Endothelial cell of umbilical vein (primary cell): ENCODE data around the gene GRHPR. TPM values are rescaled to one million over a fixed set of nuclear protein-coding genes. Genes with fewer than 3 reads are reported as not detected.

Experiments used
- BruUV-seq: library from RNA; stranded (reverse); fragments of 400-500 nt; replicated peaks from 2 replicates; lab custom pipeline; 2021; lab: Mats Ljungman, UMichigan
- CTCF ChIA-PET: fragments of 300-600, 350-600 bp; sonication (Branson Sonifier 250); formaldehyde crosslinking; loops from one replicate; lab custom pipeline; 2021; ENCODE audit warnings: antibody characterized with exemption, inconsistent platforms; lab: Charles Lee
- POLR2A ChIA-PET: fragments of 300-600, 350-600 bp; sonication (Branson Sonifier 250); formaldehyde crosslinking; loops from one replicate; lab custom pipeline; 2021; ENCODE audit warnings: antibody characterized with exemption, inconsistent platforms; lab: Charles Lee
- DNase-seq: peaks from one replicate; pipeline ENCODE4 v3.0.0-alpha.2; 2011; ENCODE audit warnings: low read depth, low spot score
- FAIRE-seq: peaks from 2 replicates; lab custom pipeline; 2011; peaks lifted over from hg19 to GRCh38; lab: Jason Lieb, UNC
- H2AFZ ChIP-seq: 2 replicates; pipeline ENCODE4 v1.6.0; 2012; ENCODE audit warnings: low read depth, low read length, control low read depth, inconsistent platforms
- H3K27ac ChIP-seq: 2 replicates; pipeline ENCODE4 v1.5.1; 2011; ENCODE audit warnings: low read depth, mild to moderate bottlenecking, control low read depth, low read length, moderate library complexity; ENCODE audit not compliant: insufficient read depth
- H3K27me3 ChIP-seq, 2 experiments: 2 replicates each; pipeline versions ENCODE4 v1.6.0 to v1.6.1; 2011; ENCODE audit warnings: low read length in 2 of 2, mixed read lengths in 1 of 2; ENCODE audit not compliant: control insufficient read depth in 2 of 2, insufficient read depth in 2 of 2
- H3K36me3 ChIP-seq, 2 experiments: 2 replicates in 1 of 2; 3 replicates in 1 of 2; pipeline ENCODE4 v1.5.1; 2011; ENCODE audit warnings: low read length in 2 of 2, mild to moderate bottlenecking in 1 of 2, moderate library complexity in 1 of 2; ENCODE audit not compliant: control insufficient read depth in 2 of 2, insufficient read depth in 2 of 2; ENCODE audit errors: extremely low read depth in 1 of 2
- H3K4me1 ChIP-seq: 3 replicates; pipeline ENCODE4 v1.5.1; 2011; ENCODE audit warnings: mild to moderate bottlenecking, low read length; ENCODE audit not compliant: control insufficient read depth, insufficient read depth; ENCODE audit errors: extremely low read depth
- H3K4me2 ChIP-seq: 2 replicates; pipeline ENCODE4 v1.6.1; 2011; ENCODE audit warnings: low read length, control low read depth, mixed read lengths; ENCODE audit not compliant: insufficient read depth
- H3K4me3 ChIP-seq, 3 experiments: fragments of 200-600 bp in 1 of 3; sonication (generic), shearing (Covaris generic) in 1 of 3; replicated peaks in 1 of 3; 2 replicates each; pipeline ENCODE4 v1.5.1; 2011 to 2016; ENCODE audit warnings: control low read depth in 3 of 3, low read length in 3 of 3, mild to moderate bottlenecking in 2 of 3, inconsistent platforms in 1 of 3, low read depth in 1 of 3, moderate library complexity in 1 of 3; ENCODE audit not compliant: insufficient read depth in 1 of 3
- H3K79me2 ChIP-seq: 2 replicates; pipeline ENCODE4 v1.6.0; 2012; ENCODE audit warnings: low read length, inconsistent platforms; ENCODE audit not compliant: control insufficient read depth, insufficient read depth
- H3K9ac ChIP-seq: replicated peaks from 2 replicates; pipeline ENCODE3; 2011; ENCODE audit warnings: low read length, control low read depth; ENCODE audit not compliant: insufficient read depth; ENCODE audit errors: extremely low read depth
- H3K9me1 ChIP-seq: replicated peaks from 3 replicates; pipeline ENCODE4 v1.6.0; 2011; ENCODE audit warnings: mild to moderate bottlenecking, low read length; ENCODE audit not compliant: control insufficient read depth, insufficient read depth; ENCODE audit errors: extremely low read depth
- H3K9me3 ChIP-seq: replicated peaks from 2 replicates; pipeline ENCODE4 v1.5.1; 2012; ENCODE audit warnings: low read length, inconsistent platforms; ENCODE audit not compliant: control insufficient read depth, insufficient read depth
- H4K20me1 ChIP-seq: replicated peaks from 2 replicates; pipeline ENCODE3; 2011; ENCODE audit warnings: mild to moderate bottlenecking, low read length; ENCODE audit not compliant: control insufficient read depth, insufficient read depth; ENCODE audit errors: extremely low read depth
- EZH2 ChIP-seq: IDR thresholded peaks from 2 replicates; pipeline ENCODE4 v1.6.1; 2012; ENCODE audit warnings: borderline replicate concordance, low read depth, mild to moderate bottlenecking, moderate library complexity, low read length, inconsistent platforms; ENCODE audit not compliant: severe bottlenecking
- FOS ChIP-seq: IDR thresholded peaks from 2 replicates; pipeline ENCODE4 v1.6.1; 2011; ENCODE audit warnings: mild to moderate bottlenecking, low read length, moderate library complexity, borderline replicate concordance; ENCODE audit not compliant: insufficient read depth
- GATA2 ChIP-seq: IDR thresholded peaks from 2 replicates; pipeline ENCODE4 v1.7.0; 2011; ENCODE audit warnings: low read depth, mild to moderate bottlenecking, moderate library complexity, mixed read lengths, low read length; ENCODE audit not compliant: insufficient read length, insufficient read depth
- JUN ChIP-seq: IDR thresholded peaks from 2 replicates; pipeline ENCODE4 v1.6.1; 2011; ENCODE audit warnings: borderline replicate concordance, low read depth; ENCODE audit not compliant: insufficient read length, insufficient read depth
- MYC ChIP-seq: IDR thresholded peaks from one replicate; pipeline ENCODE4 v1.6.1; 2011; ENCODE audit warnings: mild to moderate bottlenecking, low read depth, low read length
- POLR2A ChIP-seq: IDR thresholded peaks from 2 replicates; pipeline ENCODE4 v1.6.1; 2012; ENCODE audit warnings: low read depth, mild to moderate bottlenecking, control low read depth, low read length
- POLR2AphosphoS5 ChIP-seq: IDR thresholded peaks from 2 replicates; pipeline ENCODE4 v1.6.1; 2012; ENCODE audit warnings: low read depth, mild to moderate bottlenecking, control low read depth, low read length, moderate library complexity; ENCODE audit not compliant: insufficient read depth
- dilution Hi-C: fragments of 300-500 bp; cut with MboI; formaldehyde crosslinking; loops from one replicate; pipeline ENCODE4 v1.15.0; 2019; ENCODE audit warnings: low sequenced_read_pairs; ENCODE audit not compliant: extremely low pct_ligation_motif_present
- intact Hi-C: fragments of 100-400 bp; cut with micrococcal nuclease; formaldehyde crosslinking; loops from one replicate; pipeline ENCODE4 v1.10.0; 2022
- polyA plus RNA-seq, 4 experiments: library from polyadenylated mRNA; depleted of rRNA in 3 of 4; stranded (reverse) in 3 of 4; unstranded in 1 of 4; fragments of >200 nt; gene quantifications; 2 replicates each; pipeline versions ENCODE4 v1.2.1 to v1.2.3, GENCODE V29; 2011 to 2012; ENCODE audit warnings: missing spikeins in 1 of 4
- total RNA-seq: library from RNA; stranded (reverse); gene quantifications from 2 replicates; pipeline ENCODE4 v1.2.3, GENCODE V29; 2021
- TF ChIP-seq, protein P1 (sequence below), 2 donors: IDR thresholded peaks; 1 replicate in 1 of 2; 2 replicates in 1 of 2; pipeline ENCODE4 v1.5.1; 2011; ENCODE audit warnings: low read length in 2 of 2, mild to moderate bottlenecking in 2 of 2, moderate library complexity in 2 of 2, control low read depth in 1 of 2, inconsistent platforms in 1 of 2, low read depth in 1 of 2; ENCODE audit not compliant: insufficient read depth in 1 of 2; ENCODE audit errors: extremely low read depth in 1 of 2
- TF ChIP-seq, protein P2 (sequence below): IDR thresholded peaks from 2 replicates; pipeline ENCODE4 v1.6.1; 2011; ENCODE audit not compliant: insufficient read depth, insufficient read length

The GRHPR gene
- total and polyA plus RNA-seq, 2 donors (not counting 3 experiments of a cell fraction or from before 2014, with no cell fraction given), result 91.2 to 247 TPM

DNA sequence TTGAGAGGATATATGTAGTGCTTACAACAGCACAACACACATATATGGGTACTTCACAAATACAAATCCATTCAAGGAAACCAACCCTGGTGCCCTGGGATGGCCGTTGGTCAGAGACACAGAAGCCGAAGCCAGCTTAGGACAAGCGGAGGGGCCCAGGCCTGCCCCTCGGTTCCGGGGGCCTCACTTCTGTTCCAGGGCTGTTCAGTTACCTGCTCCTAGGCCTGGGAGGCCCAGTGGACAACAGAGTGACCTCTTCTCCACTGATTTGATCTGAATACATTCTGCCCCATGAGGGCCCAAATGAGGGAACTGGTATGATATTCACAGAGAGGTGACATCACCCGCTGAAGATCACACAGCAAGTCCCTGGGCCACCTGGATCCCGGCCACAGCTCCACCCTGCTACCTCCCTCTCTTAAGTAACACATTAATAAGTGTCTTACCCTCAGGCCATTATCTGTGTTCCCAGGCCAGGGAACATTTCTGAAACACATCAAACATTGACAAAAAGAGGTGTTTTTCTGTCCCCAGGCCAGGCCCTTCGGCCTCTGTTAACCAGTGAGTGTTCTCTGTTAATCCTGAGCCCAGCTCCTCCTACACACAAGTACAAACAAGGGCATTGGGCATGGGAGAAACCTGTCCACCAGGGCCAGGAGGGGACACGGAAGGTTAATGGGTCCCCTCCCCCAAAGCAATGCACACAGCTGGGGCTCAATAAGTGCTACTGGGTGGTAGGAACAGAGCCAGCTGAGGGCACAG is 4.5 kb upstream of the GRHPR start:
- intact Hi-C loops, result loop anchor here (10.0 kb wide), 1 partner anchor 87 kb away; no protein-coding TSS in a partner anchor
- Histone ChIP-seq H3K4me3 (no peak overlapping the region), H3K4me1 (peaks cover 5% of the 10 kb centered on the region), H3K27me3 (no peaks in the 10 kb centered on the region), H2AFZ (no peak overlapping the region), H3K9me1 (no peaks in the 10 kb centered on the region), H3K36me3 (no peaks in the 10 kb centered on the region), H3K9me3 (no peaks in the 10 kb centered on the region), H3K9ac (no peak overlapping the region), H3K79me2 (peaks cover 5% of the 10 kb centered on the region), H3K4me2 (no peak overlapping the region), H3K27ac (no peak overlapping the region), H4K20me1 (no peaks in the 10 kb centered on the region)
- BruUV-seq, result no TSS peak
- FAIRE-seq (no peak), DNase-seq (no peak)
- TF ChIP-seq JUN (no peak), GATA2 (no peak), POLR2AphosphoS5 (no peak), MYC (no peak), POLR2A (no peak), EZH2 (no peak), FOS (no peak)
- TF ChIP-seq, protein P1, sequence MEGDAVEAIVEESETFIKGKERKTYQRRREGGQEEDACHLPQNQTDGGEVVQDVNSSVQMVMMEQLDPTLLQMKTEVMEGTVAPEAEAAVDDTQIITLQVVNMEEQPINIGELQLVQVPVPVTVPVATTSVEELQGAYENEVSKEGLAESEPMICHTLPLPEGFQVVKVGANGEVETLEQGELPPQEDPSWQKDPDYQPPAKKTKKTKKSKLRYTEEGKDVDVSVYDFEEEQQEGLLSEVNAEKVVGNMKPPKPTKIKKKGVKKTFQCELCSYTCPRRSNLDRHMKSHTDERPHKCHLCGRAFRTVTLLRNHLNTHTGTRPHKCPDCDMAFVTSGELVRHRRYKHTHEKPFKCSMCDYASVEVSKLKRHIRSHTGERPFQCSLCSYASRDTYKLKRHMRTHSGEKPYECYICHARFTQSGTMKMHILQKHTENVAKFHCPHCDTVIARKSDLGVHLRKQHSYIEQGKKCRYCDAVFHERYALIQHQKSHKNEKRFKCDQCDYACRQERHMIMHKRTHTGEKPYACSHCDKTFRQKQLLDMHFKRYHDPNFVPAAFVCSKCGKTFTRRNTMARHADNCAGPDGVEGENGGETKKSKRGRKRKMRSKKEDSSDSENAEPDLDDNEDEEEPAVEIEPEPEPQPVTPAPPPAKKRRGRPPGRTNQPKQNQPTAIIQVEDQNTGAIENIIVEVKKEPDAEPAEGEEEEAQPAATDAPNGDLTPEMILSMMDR (IDR thresholded peaks at IDR 0.05; ENCODE audit: extremely low read depth in 1 of 2, insufficient read depth in 1 of 2, low read depth in 1 of 2, low read length in 2 of 2), result no peak
- TF ChIP-seq, protein P2, sequence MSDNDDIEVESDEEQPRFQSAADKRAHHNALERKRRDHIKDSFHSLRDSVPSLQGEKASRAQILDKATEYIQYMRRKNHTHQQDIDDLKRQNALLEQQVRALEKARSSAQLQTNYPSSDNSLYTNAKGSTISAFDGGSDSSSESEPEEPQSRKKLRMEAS, result no peak
- ChIA-PET CTCF (no interaction called here), POLR2A (no interaction called here)
- dilution Hi-C loops, result no loop called here
